GM19397 (cell line): ENCODE measurements around the gene PPM1K.
"Not testable (repeated sequence)": the region's sequence is repeated elsewhere in the genome, so short reads cannot be mapped to it uniquely, and the experiment has no call there.

Source experiments
- ATAC-seq: cut with Tn5 transposase; IDR thresholded peaks from one replicate; pipeline ENCODE4 v1.9.1; 2021; ENCODE audit warnings: mild to moderate bottlenecking, moderate library complexity; ENCODE audit not compliant: unreplicated experiment

Gene PPM1K

GRCh38 chr4:88284439-88285234 is at the start of gene PPM1K:
Gene PPM1K (minus strand): TSS chr4:88284561. CDS start chr4:88278583, 5,978 bp downstream.
- ATAC-seq: peak; percentile 88

DNA sequence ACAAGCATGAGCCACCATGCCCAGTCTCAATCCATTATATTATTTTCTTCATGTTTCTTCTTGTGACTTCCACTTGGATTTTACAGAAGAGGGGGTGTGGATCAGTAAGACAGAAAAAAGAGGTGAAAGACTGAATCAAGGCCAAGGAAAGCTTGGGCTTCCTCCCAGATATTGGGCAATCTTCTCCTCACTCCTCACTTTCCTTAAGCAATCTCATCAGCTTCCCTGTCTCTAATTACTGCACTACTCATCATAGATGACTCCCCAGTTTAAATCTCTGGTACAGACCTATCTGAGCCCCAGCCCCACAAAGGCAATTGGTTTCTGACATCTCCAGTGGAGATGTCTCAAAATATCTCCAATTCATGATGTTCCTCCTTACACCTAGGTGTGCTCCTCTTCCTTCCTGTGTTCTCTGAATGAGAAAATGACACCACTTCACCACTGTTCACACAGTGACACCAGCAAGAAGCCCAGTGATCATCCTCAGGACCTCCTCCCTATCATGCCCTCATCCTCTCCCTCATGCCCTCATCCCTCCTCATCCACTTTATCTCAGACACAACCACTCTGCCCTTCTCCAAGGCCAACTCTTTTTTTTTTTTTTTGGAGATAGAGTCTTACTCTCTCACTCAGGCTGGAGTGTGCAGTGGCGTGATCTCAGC is 49.5 kb upstream of the PPM1K start:
- no peak for ATAC-seq

DNA sequence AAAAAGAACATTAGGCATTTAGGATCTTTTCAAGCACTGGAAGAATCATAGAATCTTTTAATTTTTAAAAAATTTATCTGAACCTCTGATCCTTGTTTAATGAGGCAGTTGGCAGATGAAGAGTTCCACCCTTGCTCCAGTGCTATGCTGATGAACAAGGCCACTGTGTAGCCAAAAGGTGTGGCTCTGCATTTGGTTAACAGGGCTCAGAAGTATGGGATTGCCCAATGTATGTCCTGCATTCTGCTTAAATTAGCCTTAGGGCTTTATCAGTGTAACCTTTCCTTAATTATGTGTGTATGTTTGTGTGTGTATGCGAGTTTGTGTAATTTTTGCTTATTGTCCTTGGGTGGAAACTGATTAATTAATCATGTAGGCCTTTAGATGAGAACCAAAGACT is 43.3 kb upstream of the PPM1K start:
- no peak for ATAC-seq

- ATAC-seq: peak; percentile 98
Observed at GRCh38 chr4:88320780-88321373, 36.5 kb upstream of the PPM1K start.

DNA sequence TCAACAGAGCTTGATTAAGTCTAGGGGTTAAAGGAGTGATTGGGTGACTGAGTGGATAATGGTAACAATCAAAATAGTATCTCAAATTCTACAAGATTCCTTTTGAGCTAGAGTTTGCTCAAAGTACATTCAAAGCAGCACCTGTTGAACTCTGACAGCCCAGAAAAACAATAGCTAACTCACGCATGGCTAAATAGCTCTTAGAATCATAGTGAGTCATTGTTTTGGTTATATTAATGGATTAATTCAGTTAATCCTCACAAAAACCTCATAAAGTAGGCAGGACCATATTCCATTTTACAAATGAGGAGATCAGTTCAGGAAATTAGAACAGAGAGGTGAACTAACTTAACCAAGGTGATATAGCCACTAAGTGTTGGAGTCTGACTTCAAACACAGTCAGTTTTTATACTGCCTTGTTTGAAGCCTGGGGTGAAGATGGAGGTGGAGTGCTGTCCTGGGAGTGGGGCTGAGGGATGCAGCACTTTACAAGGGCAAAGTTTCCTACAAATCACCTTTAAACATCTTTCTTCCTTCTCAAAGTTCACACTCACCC is 35.9 kb upstream of the PPM1K start:
- peak; percentile 60 for ATAC-seq

GRCh38 chr4:88318751-88319350 is 34.5 kb upstream of the PPM1K start:
- ATAC-seq: no peak

DNA sequence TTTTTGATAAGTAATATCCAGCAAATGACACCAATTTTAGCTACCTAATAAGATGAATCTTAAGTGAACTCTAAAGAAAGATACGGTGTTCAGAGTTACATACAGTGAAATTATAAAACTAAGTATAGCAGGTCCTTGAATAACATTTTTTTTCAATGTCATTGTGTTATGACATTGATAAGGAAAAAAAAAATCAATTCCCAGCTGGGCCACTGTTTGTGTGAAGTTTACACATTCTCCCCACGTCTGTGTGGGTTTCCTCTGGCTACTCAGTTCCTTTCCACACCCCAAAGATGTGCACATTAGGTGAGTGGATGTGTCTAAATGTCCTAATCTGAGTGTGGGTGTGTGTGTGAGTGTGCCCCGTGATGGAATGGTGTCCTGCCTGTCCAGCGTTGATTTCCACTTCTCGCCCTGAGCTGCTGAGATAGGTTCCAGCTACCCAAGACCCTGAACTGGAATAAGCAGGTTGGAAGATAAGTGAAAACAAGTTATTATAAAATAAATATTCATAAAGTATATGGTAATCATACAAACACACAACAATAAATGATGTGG is 31.2 kb upstream of the PPM1K start:
- ATAC-seq: no peak

DNA sequence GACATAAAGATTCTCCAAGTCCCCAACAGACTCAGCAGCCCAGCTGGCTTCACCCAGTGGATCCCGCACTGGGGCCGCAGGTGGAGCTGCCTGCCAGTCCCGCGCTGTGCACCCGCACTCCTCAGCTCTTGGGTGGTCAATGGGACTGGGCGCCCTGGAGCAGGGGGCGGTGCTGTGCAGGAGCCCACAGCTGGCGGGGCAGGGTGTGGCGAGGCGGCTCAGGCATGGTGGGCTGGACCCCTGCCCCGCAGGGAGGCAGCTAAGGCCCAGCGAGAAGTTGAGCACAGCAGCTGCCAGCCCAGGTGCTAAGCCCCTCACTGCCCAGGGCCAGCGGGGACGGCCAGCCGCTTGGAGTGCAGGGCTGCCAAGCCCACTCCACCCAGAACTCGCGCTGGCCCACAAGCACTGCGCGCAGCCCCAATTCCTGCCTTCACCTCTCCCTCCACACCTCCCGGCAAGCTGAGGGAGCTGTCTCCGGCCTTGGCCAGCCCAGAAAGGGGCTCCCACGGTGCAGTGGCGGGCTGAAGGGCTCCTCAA is 28.8 kb upstream of the PPM1K start:
- not testable (repeated sequence) for ATAC-seq

GRCh38 chr4:88308587-88308986 is 24.2 kb upstream of the PPM1K start:
- ATAC-seq: no peak

GRCh38 chr4:88297725-88298454 is 13.5 kb upstream of the PPM1K start:
- no peak for ATAC-seq

- no peak for ATAC-seq
Observed at GRCh38 chr4:88297212-88297516, 12.8 kb upstream of the PPM1K start.

DNA sequence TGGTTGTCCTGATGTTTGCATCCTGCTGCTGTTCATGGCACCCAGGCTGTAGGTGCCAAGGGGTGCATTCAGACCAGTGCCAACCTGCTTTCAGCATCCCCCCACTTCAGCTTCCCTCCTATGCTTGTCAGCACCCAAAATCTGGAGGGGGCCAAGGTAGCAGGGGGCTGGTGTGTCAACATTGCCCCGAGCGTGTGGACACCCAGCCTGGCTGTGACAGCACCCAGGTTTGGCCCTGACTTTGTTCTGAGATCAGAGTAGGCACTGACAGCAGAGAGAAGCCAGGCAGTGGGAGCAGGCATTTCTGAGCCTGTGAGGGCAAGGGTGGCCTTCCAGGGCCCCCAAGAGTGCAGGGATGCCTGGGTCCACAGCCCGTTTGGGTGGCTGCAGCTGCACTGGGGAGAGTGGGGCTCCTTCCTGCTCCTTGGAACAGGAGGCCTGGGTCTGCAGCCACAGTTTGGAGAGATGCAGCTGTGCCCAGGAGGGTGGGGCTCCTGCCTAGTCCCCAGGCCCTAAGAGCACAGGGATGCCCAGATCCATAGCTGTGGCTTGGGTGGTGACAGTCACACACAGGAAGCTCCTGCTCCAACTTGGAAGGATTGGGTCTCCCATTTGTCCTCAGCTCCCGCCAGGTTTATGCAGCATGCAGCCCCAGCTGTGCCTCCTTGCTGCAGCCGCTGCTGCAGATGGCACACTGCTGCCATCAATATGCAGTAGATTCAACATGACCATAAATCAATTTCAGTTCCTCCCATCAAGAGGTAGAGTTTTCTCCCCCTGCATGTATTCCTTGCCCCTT is 12.3 kb upstream of the PPM1K start:
- no peak for ATAC-seq

GRCh38 chr4:88295656-88296055 is 11.3 kb upstream of the PPM1K start:
- no peak for ATAC-seq

DNA sequence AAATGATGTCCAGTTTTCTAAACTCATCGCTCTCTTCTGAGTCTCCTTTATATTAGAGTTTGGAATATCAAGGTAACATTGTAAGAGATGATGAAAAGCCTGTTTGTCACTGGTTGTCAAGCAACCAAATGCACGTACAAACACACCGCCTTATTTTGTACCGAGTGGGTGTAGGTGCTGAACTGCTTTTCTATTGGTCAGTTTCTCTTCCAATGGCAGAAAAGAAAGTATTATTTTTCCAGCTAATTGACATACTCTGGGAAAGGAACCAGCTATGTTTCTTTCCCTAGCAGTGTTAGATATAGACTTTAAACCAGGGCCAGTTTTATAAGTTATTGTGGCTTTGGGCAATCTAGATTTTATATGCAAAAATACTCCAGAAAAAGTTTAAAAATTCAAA is 6.6 kb upstream of the PPM1K start:
- no peak for ATAC-seq

- ATAC-seq: no peak
Observed at GRCh38 chr4:88286897-88287296, 2.5 kb upstream of the PPM1K start.

GRCh38 chr4:88285235-88285653 is 883 bp upstream of the PPM1K start:
- no peak for ATAC-seq

GRCh38 chr4:88283661-88284438 is 511 bp downstream of the PPM1K start:
- ATAC-seq: peak; percentile 25

DNA sequence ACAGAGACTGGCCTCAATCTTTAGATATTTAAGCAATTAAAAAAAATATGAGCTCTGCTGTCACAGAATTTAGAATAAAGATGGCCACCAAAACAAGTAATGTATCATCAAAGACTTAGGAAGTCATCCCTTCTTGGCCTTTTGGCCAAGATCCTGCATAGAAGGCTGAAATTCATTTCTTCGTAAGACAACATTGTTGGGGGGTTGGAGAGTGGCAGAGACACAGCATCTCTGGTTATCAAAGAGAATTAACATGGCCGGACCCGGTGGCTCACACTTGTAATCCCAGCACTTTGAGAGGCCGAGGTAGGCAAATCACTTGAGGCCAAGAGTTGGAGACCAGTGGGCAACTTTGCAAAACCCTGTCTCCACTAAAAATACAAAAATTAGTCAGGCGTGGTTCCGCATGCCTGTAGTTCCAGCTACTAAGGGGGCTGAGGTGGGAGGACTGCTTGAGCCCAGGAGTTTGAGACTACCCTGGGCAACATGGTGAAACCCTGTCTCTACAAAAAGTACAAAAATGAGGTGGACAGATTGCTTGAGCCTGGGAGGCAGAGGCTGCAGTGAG is 4.0 kb downstream of the PPM1K start:
- no peak for ATAC-seq
